Measurements from ENCODE around the gene STARD13. TPM values are rescaled to one million over a fixed set of nuclear protein-coding genes. Genes with fewer than 3 reads are reported as not detected.
A peak's percentile ranks its signal among the peaks of the same experiment; 100 is the strongest.

Gene STARD13
- total and polyA plus RNA-seq, 4 donors, result 14.2 to 51.4 (median 22.2) TPM

DNA sequence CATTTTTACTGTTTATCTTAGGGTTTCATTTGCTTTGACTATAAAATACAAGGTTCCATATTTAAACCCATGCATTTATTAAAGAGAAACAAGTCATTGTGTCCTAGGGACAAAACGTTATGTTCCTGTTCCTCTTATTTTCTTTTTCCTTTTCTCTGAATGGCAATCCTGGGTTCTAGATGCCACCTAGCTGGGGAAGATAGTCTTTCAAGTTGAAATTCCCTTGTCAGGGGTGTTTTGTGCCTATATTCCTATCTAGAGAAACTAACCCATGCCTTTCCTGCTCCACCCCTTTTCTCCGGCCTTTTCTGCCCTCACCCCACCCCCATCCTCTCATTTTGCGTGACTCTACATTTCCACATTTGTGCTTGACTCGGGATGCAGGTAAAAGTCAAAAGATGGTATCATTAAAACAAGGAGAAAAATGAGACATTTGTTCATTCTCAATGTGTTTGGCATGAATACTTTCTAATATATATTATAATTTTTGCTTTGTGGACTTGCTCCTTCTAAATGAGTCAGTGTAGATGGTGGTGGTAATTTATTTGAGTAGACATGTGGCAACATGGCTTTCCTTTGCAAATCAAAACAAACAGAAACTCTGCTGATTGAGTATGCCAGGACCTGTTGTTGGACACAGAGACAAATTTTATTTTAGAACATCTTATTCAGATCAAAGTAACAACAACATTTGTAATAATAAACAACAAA is 26.8 kb upstream of the STARD13 start:
- no CpG with 5 or more reads among the region's 4 CpGs for WGBS (ENCODE audit: insufficient coverage)
- H3K9me3 ChIP-seq (ENCODE audit: control insufficient read depth, insufficient read depth, low read length), result no peaks in the 10 kb centered on the region
- H3K27ac ChIP-seq (ENCODE audit: low read depth, low read length), result no peak overlapping the region
- H3K36me3 ChIP-seq (ENCODE audit: control insufficient read depth, insufficient read depth, low read length), result no peaks in the 10 kb centered on the region
- no peak overlapping the region for H3K4me3 ChIP-seq (ENCODE audit: low read depth, low read length)
- DNase-seq (ENCODE audit: low read depth in 4 of 6, low spot score in 6 of 6), result peak in 2 of 6 donors; percentile 49 to 77
- no peaks in the 10 kb centered on the region for H3K27me3 ChIP-seq (ENCODE audit: control insufficient read depth, insufficient read depth, low read length)
- H3K4me1 ChIP-seq (ENCODE audit: control insufficient read depth, insufficient read depth, low read length), result no peaks in the 10 kb centered on the region

DNA sequence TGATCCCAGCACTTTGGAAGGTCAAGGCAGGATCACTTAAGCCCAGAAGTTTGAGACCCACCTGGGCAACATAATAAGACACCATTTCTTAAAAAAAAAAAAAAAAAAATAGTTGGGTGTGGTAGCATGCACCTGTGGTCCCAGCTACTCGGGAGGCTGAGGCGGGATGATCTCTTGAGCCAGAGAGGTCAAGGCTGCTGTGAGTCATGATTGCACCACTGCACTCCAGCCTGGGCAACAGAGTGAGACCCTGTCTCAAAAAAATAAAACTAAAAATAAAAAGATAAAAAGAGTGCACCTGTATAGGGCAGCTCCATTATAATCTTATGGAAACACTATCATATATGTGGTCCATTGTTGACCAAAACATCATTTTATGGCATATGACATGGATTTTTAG is 25.5 kb upstream of the STARD13 start:
- DNase-seq (ENCODE audit: low read depth in 4 of 6, low spot score in 6 of 6), result no peak
- H3K36me3 ChIP-seq (ENCODE audit: control insufficient read depth, insufficient read depth, low read length), result no peaks in the 10 kb centered on the region
- H3K4me1 ChIP-seq (ENCODE audit: control insufficient read depth, insufficient read depth, low read length), result no peaks in the 10 kb centered on the region
- no peak overlapping the region for H3K27ac ChIP-seq (ENCODE audit: low read depth, low read length)
- WGBS (ENCODE audit: insufficient coverage), result no CpG with 5 or more reads among the region's 2 CpGs
- no peaks in the 10 kb centered on the region for H3K27me3 ChIP-seq (ENCODE audit: control insufficient read depth, insufficient read depth, low read length)
- H3K9me3 ChIP-seq (ENCODE audit: control insufficient read depth, insufficient read depth, low read length), result no peaks in the 10 kb centered on the region
- H3K4me3 ChIP-seq (ENCODE audit: low read depth, low read length), result no peak overlapping the region

DNA sequence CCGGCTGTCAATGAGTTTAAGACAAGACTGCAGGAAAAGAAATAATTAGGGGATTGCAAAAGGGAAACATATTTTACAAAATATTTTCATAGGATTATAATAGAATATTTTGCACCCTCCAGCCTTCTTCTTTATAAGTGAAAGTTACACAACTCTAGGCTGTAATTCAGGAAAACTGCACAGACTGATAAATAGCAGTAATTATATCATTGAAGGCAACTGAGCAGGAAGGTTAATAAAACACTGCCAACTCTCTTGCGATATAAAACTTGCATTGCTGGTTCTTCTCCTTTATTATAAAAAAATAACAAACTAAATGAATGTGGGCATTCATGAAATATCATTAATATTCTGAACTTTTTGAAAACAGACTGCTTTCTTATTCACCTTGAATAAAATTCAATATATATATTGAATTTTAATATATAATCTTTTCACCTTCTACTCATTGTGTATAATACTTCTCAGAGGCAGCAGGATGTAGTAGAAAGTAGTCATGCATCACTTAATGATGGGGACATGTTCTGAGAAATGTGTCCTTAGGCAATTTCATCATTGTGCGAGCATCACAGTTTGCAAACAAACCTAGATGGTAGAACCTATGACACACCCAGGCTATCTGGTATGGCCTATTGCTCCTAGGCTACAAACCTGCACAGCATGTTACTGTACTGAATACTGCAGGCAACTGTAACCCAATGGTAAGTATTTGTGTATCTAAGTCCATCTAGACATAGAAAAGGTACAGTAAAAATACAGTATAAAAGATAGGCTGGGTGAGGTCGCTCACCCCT is 24.9 kb upstream of the STARD13 start:
- Histone ChIP-seq H3K4me3 (ENCODE audit: low read depth, low read length) (no peak overlapping the region), H3K27ac (ENCODE audit: low read depth, low read length) (no peak overlapping the region), H3K9me3 (ENCODE audit: control insufficient read depth, insufficient read depth, low read length) (no peaks in the 10 kb centered on the region), H3K36me3 (ENCODE audit: control insufficient read depth, insufficient read depth, low read length) (no peaks in the 10 kb centered on the region), H3K27me3 (ENCODE audit: control insufficient read depth, insufficient read depth, low read length) (no peaks in the 10 kb centered on the region), H3K4me1 (ENCODE audit: control insufficient read depth, insufficient read depth, low read length) (no peaks in the 10 kb centered on the region)
- no peak for DNase-seq (ENCODE audit: low read depth in 4 of 6, low spot score in 6 of 6)
- WGBS (ENCODE audit: insufficient coverage), result no CpG with 5 or more reads among the region's 4 CpGs

DNA sequence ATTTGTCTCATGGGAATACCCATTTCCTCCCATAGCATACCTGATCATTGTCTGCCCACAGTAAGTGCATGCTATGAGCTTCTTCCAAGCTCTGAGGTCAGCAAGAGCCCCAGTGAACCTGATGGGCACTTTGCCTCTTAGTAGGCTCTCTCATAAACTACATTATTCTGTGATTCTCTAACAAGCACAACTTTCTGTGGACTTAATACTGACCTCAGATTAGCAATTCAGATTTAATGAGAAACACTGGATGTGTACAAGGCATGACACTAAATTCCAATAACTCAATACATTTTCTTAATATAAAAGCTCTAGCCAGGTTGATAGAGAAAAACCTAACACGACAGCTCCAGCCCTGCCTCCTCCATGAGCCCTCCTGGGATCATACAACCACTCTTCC is 23.3 kb upstream of the STARD13 start:
- H3K9me3 ChIP-seq (ENCODE audit: control insufficient read depth, insufficient read depth, low read length), result no peaks in the 10 kb centered on the region

GRCh38 chr13:33307843-33308242 is 22.3 kb upstream of the STARD13 start:
- peak in 1 of 6 donors; percentile 64 for DNase-seq (ENCODE audit: low read depth in 4 of 6, low spot score in 6 of 6)
- Histone ChIP-seq H3K36me3 (ENCODE audit: control insufficient read depth, insufficient read depth, low read length) (no peaks in the 10 kb centered on the region), H3K4me1 (ENCODE audit: control insufficient read depth, insufficient read depth, low read length) (no peaks in the 10 kb centered on the region), H3K27ac (ENCODE audit: low read depth, low read length) (no peak overlapping the region), H3K27me3 (ENCODE audit: control insufficient read depth, insufficient read depth, low read length) (no peaks in the 10 kb centered on the region), H3K4me3 (ENCODE audit: low read depth, low read length) (no peak overlapping the region), H3K9me3 (ENCODE audit: control insufficient read depth, insufficient read depth, low read length) (no peaks in the 10 kb centered on the region)
- WGBS (ENCODE audit: insufficient coverage), result 0% methylated on average over 1 of the region's 1 CpG

More for the DNA sequence above, 23.3 kb upstream of the STARD13 start:
- Histone ChIP-seq H3K4me3 (ENCODE audit: low read depth, low read length) (no peak overlapping the region), H3K27ac (ENCODE audit: low read depth, low read length) (no peak overlapping the region), H3K4me1 (ENCODE audit: control insufficient read depth, insufficient read depth, low read length) (no peaks in the 10 kb centered on the region), H3K27me3 (ENCODE audit: control insufficient read depth, insufficient read depth, low read length) (no peaks in the 10 kb centered on the region), H3K36me3 (ENCODE audit: control insufficient read depth, insufficient read depth, low read length) (no peaks in the 10 kb centered on the region)
- DNase-seq (ENCODE audit: low read depth in 4 of 6, low spot score in 6 of 6), result no peak
- WGBS (ENCODE audit: insufficient coverage), result no CpG with 5 or more reads among the region's 1 CpG

GRCh38 chr13:33303855-33304597 is 18.5 kb upstream of the STARD13 start:
- WGBS (ENCODE audit: insufficient coverage), result no CpG with 5 or more reads among the region's 3 CpGs
- H3K36me3 ChIP-seq (ENCODE audit: control insufficient read depth, insufficient read depth, low read length), result no peaks in the 10 kb centered on the region
- no peak overlapping the region for H3K27ac ChIP-seq (ENCODE audit: low read depth, low read length)
- no peaks in the 10 kb centered on the region for H3K4me1 ChIP-seq (ENCODE audit: control insufficient read depth, insufficient read depth, low read length)
- no peak overlapping the region for H3K4me3 ChIP-seq (ENCODE audit: low read depth, low read length)
- H3K9me3 ChIP-seq (ENCODE audit: control insufficient read depth, insufficient read depth, low read length), result no peaks in the 10 kb centered on the region
- H3K27me3 ChIP-seq (ENCODE audit: control insufficient read depth, insufficient read depth, low read length), result no peaks in the 10 kb centered on the region
- DNase-seq (ENCODE audit: low read depth in 4 of 6, low spot score in 6 of 6), result no peak

GRCh38 chr13:33299626-33300025 is 14.1 kb upstream of the STARD13 start:
- no peaks in the 10 kb centered on the region for H3K27me3 ChIP-seq (ENCODE audit: control insufficient read depth, insufficient read depth, low read length)
- 48% methylated on average over 2 of the region's 3 CpGs for WGBS (ENCODE audit: insufficient coverage)

GRCh38 chr13:33296793-33297425 is 11.4 kb upstream of the STARD13 start:
- no peak for DNase-seq (ENCODE audit: low read depth in 4 of 6, low spot score in 6 of 6)
- WGBS (ENCODE audit: insufficient coverage), result 67% methylated on average over 6 of the region's 7 CpGs
- no peak overlapping the region for H3K27ac ChIP-seq (ENCODE audit: low read depth, low read length)
- no peak overlapping the region for H3K4me3 ChIP-seq (ENCODE audit: low read depth, low read length)
- no peaks in the 10 kb centered on the region for H3K9me3 ChIP-seq (ENCODE audit: control insufficient read depth, insufficient read depth, low read length)
- no peaks in the 10 kb centered on the region for H3K27me3 ChIP-seq (ENCODE audit: control insufficient read depth, insufficient read depth, low read length)
- H3K36me3 ChIP-seq (ENCODE audit: control insufficient read depth, insufficient read depth, low read length), result no peaks in the 10 kb centered on the region
- no peaks in the 10 kb centered on the region for H3K4me1 ChIP-seq (ENCODE audit: control insufficient read depth, insufficient read depth, low read length)

More at GRCh38 chr13:33299626-33300025, 14.1 kb upstream of the STARD13 start:
- Histone ChIP-seq H3K27ac (ENCODE audit: low read depth, low read length) (no peak overlapping the region), H3K4me3 (ENCODE audit: low read depth, low read length) (no peak overlapping the region), H3K4me1 (ENCODE audit: control insufficient read depth, insufficient read depth, low read length) (no peaks in the 10 kb centered on the region), H3K36me3 (ENCODE audit: control insufficient read depth, insufficient read depth, low read length) (no peaks in the 10 kb centered on the region), H3K9me3 (ENCODE audit: control insufficient read depth, insufficient read depth, low read length) (no peaks in the 10 kb centered on the region)
- no peak for DNase-seq (ENCODE audit: low read depth in 4 of 6, low spot score in 6 of 6)

DNA sequence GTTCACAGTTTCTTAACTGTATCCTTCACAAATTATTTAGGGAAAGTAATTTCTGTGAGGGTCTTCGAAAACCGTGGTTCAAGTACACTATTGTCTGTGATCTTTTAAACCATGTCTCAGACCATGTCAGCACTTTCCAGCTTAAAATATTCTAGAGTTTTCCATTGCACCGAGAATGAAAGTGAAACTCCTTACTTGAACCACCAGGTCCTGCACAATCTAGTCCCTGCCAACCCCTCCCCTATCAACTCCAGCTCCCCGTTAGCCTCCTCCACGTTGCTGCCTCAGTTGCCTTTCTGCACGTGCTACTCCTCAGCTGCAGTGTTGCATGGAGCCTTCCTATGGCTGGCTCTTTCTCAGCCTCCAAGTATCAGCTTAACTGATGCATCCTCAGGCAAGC is 7.2 kb upstream of the STARD13 start:
- Histone ChIP-seq H3K27me3 (ENCODE audit: control insufficient read depth, insufficient read depth, low read length) (no peaks in the 10 kb centered on the region), H3K9me3 (ENCODE audit: control insufficient read depth, insufficient read depth, low read length) (no peaks in the 10 kb centered on the region), H3K4me1 (ENCODE audit: control insufficient read depth, insufficient read depth, low read length) (peaks cover 5% of the 10 kb centered on the region), H3K27ac (ENCODE audit: low read depth, low read length) (no peak overlapping the region), H3K36me3 (ENCODE audit: control insufficient read depth, insufficient read depth, low read length) (no peaks in the 10 kb centered on the region), H3K4me3 (ENCODE audit: low read depth, low read length) (no peak overlapping the region)
- 98% methylated on average over 6 of the region's 6 CpGs for WGBS (ENCODE audit: insufficient coverage)
- DNase-seq (ENCODE audit: low read depth in 4 of 6, low spot score in 6 of 6), result no peak

Measured in spinal cord (tissue), 10 donors.